Kidney capillary endothelial cell (primary cell): ENCODE data around the gene CFAP74.
A peak's percentile ranks its signal among the peaks of the same experiment; 100 is the strongest.

Source experiments
- DNase-seq: peaks from one replicate; pipeline ENCODE4 v3.0.0-alpha.2; 2018; ENCODE audit warnings: low spot score

CFAP74 gene

GRCh38 chr1:2003541-2004131 lies at the start of gene CFAP74:
Gene CFAP74, minus strand, starts transcription at chr1:2003786. Its CDS starts 12,830 bp downstream, at chr1:1990956.
- DNase-seq: peak; percentile 68

GRCh38 chr1:2053217-2053616 lies 49.6 kb upstream of the CFAP74 start:
- DNase-seq: no peak

DNA sequence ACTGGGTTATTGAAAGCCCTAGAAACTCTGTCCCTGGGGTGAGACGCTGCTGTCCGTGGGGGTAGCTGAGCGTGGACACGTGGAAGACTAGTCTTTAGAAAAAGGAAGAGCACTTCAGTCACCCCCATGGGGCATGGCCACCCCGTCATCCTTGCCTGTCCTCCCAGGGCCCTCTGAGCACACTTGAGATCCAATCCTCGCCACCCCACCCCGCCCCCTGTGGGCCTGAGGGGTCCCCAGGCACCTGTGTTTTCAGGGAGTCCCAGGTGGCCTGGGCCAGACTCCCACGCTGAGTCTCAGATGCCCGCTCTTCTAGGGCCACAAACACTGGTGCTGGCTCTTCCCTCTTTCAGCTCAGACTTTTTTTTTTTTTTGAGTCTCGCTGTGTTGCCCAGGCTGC lies 49.2 kb upstream of the CFAP74 start:
- no peak for DNase-seq

DNA sequence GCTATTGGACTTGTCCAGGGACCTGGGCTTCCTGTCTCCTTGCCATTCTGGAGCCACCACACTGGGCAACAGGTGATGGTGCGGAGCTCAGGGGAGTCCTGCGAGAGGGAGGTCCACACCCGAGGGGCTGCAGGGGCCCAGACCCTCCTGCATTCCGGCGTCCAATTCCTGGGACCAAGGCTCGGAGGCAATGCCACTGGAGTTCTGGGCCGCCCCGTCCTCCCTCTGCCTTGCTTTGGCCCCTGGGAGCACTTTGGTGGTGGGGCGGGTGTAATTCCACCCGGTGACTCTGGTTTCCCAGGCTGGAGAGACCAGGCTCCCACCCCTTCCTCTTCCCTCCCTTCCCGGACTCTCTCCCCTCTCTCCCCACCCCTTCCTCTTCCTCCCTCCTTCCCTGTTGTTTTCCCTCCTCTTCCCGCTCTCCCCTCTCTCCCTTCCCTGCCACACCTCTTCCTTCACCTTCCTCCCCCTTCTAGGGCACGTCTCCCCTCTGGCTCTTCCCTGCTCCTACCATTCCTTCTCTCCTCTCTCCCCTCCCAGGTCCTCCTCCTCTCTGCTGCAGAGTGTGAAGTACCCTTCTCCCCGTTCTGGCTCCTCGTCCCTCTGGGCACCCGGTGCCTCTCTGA lies 48.6 kb upstream of the CFAP74 start:
- no peak for DNase-seq

DNA sequence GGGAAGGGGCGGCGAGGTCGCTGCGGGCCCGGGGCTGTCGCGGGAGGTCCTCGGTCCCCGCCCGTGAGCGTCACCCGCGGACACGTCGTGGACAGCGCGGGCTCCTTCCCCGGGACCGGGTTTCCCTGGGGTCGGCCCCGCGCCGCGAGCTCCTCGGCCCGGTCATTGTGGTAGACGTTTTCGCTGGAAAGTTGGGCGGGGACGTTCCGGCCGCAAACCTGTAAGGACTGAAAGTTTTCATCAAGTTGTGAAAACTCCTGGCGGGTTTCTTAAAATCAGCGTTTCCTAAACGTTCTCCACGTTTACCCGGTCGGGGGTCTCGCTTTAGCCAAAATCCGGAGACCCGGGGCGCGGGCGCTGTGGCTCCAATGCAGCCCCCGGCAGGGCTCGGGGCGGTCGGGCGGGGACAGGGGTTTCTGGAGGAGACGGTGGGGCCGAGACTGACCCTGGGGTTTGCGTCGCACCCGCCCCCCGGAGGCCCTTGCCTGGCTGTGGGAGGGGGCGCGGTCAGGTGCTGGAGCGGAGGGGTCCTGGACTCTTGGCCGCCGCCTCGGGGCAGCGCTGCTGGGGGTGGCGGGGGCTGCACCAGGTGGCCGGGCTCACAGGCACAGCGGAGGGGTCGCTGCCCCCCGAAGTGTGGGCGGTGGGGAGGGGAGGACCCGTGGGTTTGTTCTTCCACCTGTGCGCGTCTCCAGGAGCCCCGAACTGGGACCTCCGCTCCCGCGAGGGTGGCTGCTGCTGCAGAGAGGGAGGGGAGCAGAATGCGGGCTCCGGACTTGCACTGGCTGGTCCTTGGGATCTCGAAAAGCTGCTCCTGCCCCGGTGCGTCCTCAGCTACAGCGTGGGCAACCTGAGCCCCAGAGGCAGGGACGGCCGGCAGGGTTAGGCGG lies 47.5 kb upstream of the CFAP74 start:
- DNase-seq: no peak

GRCh38 chr1:2050461-2050792 lies 46.8 kb upstream of the CFAP74 start:
- DNase-seq: no peak

DNA sequence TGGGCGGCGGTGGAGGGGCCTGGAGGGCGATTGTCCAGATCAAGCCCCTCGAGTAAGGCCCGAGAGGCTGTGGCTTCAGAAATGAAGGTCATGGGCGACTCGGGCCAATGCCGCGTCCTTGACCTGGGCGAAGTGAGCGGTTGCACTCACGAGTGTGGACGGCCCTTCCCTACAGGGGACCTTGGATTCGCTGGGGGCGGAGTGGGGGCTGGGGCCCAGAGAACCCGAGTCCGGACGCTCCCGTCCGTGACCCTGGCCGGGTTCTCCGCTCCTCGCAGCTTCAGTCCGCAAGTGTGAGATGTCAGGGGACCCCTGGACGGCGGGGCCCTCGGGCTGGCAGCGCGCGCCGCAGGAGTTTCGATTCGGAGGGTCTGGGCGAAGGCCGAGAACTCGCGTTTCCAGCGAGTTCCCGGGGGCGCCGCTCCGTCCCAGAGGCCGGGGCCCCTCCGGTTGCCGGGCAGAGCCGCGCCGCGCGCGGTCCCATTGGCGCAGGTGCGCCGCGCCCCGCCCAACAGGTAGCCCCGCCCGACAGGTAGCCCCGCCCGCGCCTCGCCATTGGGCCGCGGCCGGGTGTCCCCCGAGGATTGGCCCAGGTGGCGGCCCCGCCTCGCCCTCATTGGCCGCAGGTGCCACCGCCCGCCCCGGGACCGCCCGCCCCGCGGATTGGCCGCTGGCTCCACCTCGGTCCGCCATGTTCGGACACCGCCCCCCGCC lies 46.3 kb upstream of the CFAP74 start, which contains the start of gene PRKCZ:
PRKCZ (plus strand) TSS at position 694 of the 714 bp plus-strand sequence. CDS start 220 bp downstream, outside the sequence.
- DNase-seq: no peak

GRCh38 chr1:2049225-2049717 lies 45.7 kb upstream of the CFAP74 start:
- no peak for DNase-seq

- no peak for DNase-seq
Measured at GRCh38 chr1:2047749-2048729, 44.5 kb upstream of the CFAP74 start.

DNA sequence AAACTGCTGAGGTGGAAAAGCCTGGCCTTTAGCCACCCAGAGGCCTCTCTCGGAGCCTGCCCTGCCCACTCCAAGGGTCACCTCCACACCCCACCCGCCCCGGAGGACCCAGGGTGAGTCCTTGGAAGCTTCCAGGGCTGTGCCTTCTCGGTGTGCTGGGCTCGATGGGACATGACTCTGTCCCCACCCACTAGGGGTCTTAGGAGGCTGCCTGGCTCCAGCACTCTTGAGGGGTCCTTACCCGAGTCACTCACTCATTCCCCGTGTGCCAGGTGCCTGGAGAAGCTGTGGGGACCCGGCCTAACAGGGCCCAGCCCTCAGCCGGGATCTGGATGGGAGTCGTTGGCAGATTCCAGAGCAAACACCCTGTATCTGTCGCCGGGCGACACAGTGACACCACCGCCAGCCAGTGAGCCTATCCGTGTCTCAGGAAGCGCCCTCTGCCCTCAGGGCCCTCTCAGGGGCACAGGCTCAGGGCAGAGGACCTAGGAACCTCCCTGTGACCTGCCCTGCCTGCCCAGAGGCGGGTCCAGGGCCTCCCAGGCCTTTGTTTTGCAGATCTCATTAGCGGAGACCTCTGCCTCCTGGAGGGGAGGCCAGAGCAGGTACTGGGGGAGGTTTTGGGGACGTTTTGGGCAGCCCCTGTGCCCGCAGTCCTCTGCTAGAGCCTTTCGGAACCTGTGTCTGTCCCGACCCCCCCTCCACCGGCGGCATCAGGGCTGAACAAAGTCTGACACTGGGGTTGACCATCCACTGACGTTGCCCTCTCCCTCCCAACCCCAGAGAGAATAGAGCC lies 43.6 kb upstream of the CFAP74 start:
- no peak for DNase-seq

DNA sequence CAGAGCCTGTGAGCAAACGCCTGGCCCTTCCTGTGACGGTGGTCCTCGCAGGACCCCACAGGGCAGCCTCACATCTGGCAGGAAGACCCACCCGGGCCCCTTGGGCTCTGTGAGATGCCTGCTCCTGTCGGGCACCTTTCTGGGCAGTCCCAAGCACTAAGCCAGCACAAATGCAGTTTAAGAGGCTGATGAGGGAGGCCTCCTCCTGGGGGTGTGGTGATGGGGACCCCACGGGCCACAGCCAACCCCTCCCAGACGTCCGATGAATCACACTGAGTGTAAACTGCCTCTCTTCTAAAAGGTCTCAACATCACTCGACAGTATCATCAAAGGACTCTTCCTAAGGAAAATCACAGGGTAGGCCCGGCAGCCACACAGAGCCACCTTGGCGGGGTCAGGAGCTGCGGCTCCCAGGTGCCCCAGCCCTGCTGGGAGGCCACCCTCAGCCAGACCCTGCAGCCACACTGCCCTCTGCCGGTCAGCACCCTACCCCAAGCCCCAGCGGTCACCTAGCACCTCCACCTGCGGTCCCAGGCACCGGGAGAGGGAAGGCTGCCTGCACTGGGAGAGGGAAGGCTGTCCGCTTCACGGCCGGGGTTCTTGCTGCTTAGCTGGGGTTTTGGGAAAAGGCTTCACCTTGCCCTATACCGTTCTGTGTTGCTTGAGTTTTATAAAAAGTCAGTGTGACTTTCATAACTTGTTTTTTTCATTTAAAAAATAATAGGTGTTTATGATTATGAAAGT lies 42.8 kb upstream of the CFAP74 start:
- peak; percentile 11 for DNase-seq

DNA sequence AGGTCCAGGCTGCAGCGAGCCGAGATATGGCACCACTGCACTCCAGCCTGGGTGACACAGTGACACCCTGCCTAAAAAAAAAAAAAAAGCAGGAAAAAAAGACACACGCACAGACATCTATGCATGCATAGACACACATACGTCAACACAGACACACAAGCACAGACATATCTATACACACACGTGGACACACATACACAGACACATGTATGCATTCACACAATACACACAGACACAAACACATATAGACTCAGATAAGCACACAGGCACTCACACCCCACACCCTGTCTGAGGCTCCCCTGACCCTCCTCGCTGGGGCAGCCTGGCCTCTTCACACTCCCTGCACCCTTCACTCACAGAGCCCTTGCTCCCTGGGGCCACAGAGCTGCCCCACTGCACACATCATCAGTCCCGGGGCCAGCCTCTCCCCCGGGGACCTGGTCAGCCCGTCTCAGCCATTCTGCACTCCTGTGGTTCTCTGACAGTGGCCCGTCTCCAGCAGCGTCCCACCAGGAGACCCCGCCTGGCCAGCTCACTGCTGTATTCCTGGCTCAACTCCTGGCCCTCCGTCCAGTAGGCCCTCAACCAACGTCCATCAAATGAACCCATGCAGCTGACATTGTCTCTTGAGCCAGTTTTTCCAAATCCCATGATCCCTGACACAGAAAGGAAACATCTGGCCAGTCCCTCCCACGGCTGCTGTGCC lies 42.0 kb upstream of the CFAP74 start:
- peak; percentile 15 for DNase-seq

DNA sequence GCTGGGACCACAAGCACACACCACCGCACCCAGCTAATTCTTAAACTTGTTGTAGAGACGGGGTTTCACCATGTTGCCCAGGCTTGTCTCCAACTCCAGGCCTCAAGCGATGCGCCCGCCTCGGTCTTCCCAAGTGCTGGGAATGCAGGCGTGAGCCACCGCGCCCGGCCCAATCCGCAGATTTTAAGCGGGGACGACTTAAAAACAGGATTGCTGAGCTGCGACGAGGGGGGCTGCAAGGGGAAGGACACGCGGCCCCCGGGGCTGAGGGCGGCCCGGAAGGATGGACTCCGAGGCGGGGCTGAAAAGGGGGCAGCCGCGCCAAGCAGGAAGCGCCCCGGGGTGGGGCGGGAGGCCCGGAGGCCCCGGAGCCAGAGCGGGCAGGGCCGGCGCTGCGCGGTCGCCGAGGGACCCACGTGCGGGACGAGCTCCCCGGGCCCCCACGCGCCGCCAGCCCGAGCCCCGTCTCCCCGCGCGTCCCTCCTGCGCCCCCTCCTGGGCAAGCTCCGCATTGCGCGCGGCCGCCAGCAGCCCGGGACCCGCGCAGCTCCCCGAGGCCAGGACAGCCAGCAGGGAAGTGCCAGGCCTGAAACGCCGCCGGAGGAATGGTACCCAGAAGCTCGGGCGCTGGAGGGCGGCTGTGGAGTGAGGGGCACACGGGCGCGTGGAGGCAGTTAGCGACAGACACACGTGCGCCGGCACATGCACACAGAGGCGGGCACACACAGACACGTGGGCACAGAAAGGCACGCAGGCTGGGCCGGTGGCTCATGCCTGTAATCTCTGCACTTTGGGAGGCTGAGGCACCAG lies 41.1 kb upstream of the CFAP74 start:
- peak; percentile 43 for DNase-seq

DNA sequence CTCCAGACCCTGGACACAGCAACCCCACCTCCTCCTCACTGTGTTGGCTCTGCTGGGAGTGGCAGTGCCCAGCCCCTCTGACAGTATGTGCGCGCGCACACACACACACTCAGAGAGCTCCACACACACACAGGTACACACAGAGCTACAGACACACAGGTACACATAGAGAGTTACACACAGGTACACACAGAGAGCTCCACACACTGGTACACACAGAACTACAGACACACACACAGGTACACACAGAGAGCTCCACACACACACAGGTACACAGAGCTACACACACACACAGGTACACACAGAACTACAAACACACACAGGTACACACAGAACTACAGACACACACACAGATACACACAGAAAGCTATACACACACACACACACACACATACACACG lies 40.3 kb upstream of the CFAP74 start:
- no peak for DNase-seq

GRCh38 chr1:2042830-2043773 lies 39.5 kb upstream of the CFAP74 start:
- no peak for DNase-seq

DNA sequence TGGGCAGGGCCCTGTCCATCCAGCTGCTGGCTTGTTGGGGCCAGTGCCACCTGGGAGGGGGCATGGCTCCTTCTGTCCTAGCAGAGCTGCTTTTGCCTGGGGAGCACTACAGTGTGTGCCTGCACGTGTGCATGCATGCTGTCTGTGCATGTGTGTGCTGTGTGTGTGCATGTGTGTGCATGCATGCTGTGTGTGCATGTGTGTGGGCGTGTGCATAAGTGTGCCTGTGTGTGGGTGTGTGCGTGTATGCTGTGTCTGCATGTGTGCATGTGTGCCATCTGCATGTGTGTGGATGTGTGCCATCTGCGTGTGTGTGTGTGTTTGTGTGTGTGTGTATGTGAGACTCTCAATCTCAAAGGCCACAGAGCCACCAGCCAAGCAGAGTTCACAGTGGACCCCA lies 38.3 kb upstream of the CFAP74 start:
- no peak for DNase-seq

DNA sequence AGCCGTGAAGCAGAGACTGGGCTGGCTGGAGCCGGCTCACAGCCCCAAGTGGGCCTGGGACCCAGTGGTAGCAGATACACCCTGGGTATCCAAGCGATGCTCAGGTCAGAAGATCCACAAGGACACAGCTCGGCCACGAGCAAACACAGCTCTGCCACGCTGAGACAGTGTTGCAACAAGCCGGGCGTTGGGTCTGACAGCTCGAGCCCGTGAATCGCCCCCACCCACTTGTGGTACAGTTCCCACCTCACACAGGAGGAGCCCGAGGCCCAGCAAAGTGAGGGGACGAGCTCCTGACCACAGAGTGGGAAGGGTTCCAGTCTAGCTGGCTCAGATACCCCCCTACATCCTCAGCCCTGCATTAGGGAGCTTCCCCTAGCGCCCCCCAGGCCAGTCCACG lies 37.7 kb upstream of the CFAP74 start:
- DNase-seq: no peak
